GM23338 (cell line): ENCODE data around the gene ULBP3. TPM values are rescaled to one million over a fixed set of nuclear protein-coding genes. Genes with fewer than 3 reads are reported as not detected.
"Not testable (repeated sequence)": the region's sequence is repeated elsewhere in the genome, so short reads cannot be mapped to it uniquely, and the experiment has no call there.

ENCODE experiments used
- ATAC-seq: fragments of 200-7000 bp; cut with Tn5 transposase; 3 replicates; pipeline ENCODE4 v1.9.1; 2020
- DNase-seq: peaks from one replicate; pipeline ENCODE4 v3.0.0-alpha.2; 2015; ENCODE audit warnings: low spot score
- H2AFZ ChIP-seq: fragments of 200-600 bp; sonication (generic); 2 replicates; pipeline ENCODE4 v1.8.0; 2016; ENCODE audit warnings: antibody characterized with exemption, mild to moderate bottlenecking, moderate library complexity
- H3F3A ChIP-seq: fragments of 200-600 bp; sonication (generic); replicated peaks from 2 replicates; pipeline ENCODE4 v1.8.0; 2017; ENCODE audit warnings: antibody characterized with exemption, mixed run types, low read depth
- H3K27ac ChIP-seq: fragments of 200-600 bp; sonication (generic); 2 replicates; pipeline ENCODE4 v1.6.1; 2016; ENCODE audit warnings: low read depth
- H3K27me3 ChIP-seq: fragments of 200-600 bp; sonication (generic); 2 replicates; pipeline ENCODE4 v1.8.0; 2016; ENCODE audit warnings: mild to moderate bottlenecking, mixed run types, moderate library complexity; ENCODE audit not compliant: insufficient read depth
- H3K36me3 ChIP-seq: fragments of 200-600 bp; sonication (generic); 2 replicates; pipeline ENCODE4 v1.8.0; 2016; ENCODE audit warnings: mild to moderate bottlenecking; ENCODE audit not compliant: insufficient read depth
- H3K4me1 ChIP-seq: fragments of 200-600 bp; sonication (generic); 2 replicates; pipeline ENCODE4 v1.8.0; 2016; ENCODE audit warnings: mild to moderate bottlenecking, moderate library complexity; ENCODE audit not compliant: insufficient read depth
- H3K4me2 ChIP-seq: fragments of 200-600 bp; sonication (generic); 2 replicates; pipeline ENCODE4 v1.7.1; 2017; ENCODE audit warnings: mixed run types
- H3K4me3 ChIP-seq: fragments of 200-600 bp; sonication (generic); 2 replicates; pipeline ENCODE4 v1.6.1; 2016; ENCODE audit warnings: mixed run types
- H3K79me2 ChIP-seq: fragments of 200-600 bp; sonication (generic); replicated peaks from 2 replicates; pipeline ENCODE4 v1.8.0; 2017; ENCODE audit warnings: mild to moderate bottlenecking; ENCODE audit not compliant: insufficient read depth
- H3K9me2 ChIP-seq: fragments of 200-600 bp; sonication (generic); 2 replicates; pipeline ENCODE4 v1.8.0; 2017; ENCODE audit not compliant: insufficient read depth
- H4K20me1 ChIP-seq: fragments of 200-600 bp; sonication (generic); replicated peaks from 2 replicates; pipeline ENCODE4 v1.8.0; 2017; ENCODE audit warnings: mild to moderate bottlenecking; ENCODE audit not compliant: insufficient read depth
- H3K27ac Mint-ChIP-seq: 2 replicates; pipeline ENCODE4 v1.8.0; 2020; ENCODE audit warnings: inconsistent platforms, mild to moderate bottlenecking, moderate library complexity, mixed read lengths
- H3K27me3 Mint-ChIP-seq: 3 replicates; pipeline ENCODE4 v1.8.0; 2022; ENCODE audit warnings: low read depth, mild to moderate bottlenecking, moderate library complexity, mixed read lengths, inconsistent platforms; ENCODE audit not compliant: insufficient read depth, poor library complexity
- H3K36me3 Mint-ChIP-seq: 3 replicates; pipeline ENCODE4 v1.8.0; 2021; ENCODE audit warnings: low read depth, mild to moderate bottlenecking, inconsistent platforms, moderate library complexity, mixed read lengths
- H3K4me1 Mint-ChIP-seq: 3 replicates; pipeline ENCODE4 v1.8.0; 2020; ENCODE audit warnings: mild to moderate bottlenecking, inconsistent platforms, mixed read lengths
- H3K4me3 Mint-ChIP-seq: 3 replicates; pipeline ENCODE4 v1.8.0; 2021; ENCODE audit warnings: moderate library complexity, mild to moderate bottlenecking, inconsistent platforms, mixed read lengths
- H3K9me3 Mint-ChIP-seq: 3 replicates; pipeline ENCODE4 v1.8.0; 2020; ENCODE audit warnings: moderate library complexity, mild to moderate bottlenecking, inconsistent platforms, mixed read lengths
- CREB1 ChIP-seq: fragments of 250-450 bp; sonication (Bioruptor Pico); IDR thresholded peaks from 2 replicates; pipeline ENCODE4 v1.5.0; 2020; ENCODE audit warnings: low read depth, mild to moderate bottlenecking, moderate library complexity
- CTCF ChIP-seq, 2 experiments: fragments of 200-600 bp in 1 of 2; sonication (generic) in 1 of 2; conservative IDR thresholded peaks; 2 replicates each; pipeline versions ENCODE4 v1.5.1 to v1.6.1; 2016 to 2017; ENCODE audit warnings: antibody characterized with exemption in 2 of 2, low read depth in 2 of 2, mild to moderate bottlenecking in 2 of 2, moderate library complexity in 1 of 2
- ETS1 ChIP-seq: IDR thresholded peaks from 2 replicates; pipeline ENCODE4 v1.6.1; 2016; ENCODE audit warnings: antibody characterized with exemption
- EZH2 ChIP-seq: fragments of 200-600 bp; sonication (generic); IDR thresholded peaks from one replicate; pipeline ENCODE4 v1.8.0; 2017; ENCODE audit warnings: antibody characterized with exemption, mild to moderate bottlenecking, low read depth; ENCODE audit not compliant: unreplicated experiment
- EZH2phosphoT487 ChIP-seq: fragments of 200-600 bp; sonication (generic); IDR thresholded peaks from one replicate; pipeline ENCODE4 v1.8.1; 2018; ENCODE audit warnings: antibody characterized with exemption; ENCODE audit not compliant: unreplicated experiment
- JUNB ChIP-seq: IDR thresholded peaks from one replicate; pipeline ENCODE4 v1.6.1; 2016; ENCODE audit warnings: antibody characterized with exemption; ENCODE audit not compliant: unreplicated experiment
- NANOG ChIP-seq: IDR thresholded peaks from 2 replicates; pipeline ENCODE4 v1.6.1; 2016; ENCODE audit warnings: antibody characterized with exemption, borderline replicate concordance
- POLR2AphosphoS5 ChIP-seq: IDR thresholded peaks from 2 replicates; pipeline ENCODE4 v1.6.1; 2016; ENCODE audit warnings: antibody characterized with exemption, low read depth
- STAT1 ChIP-seq: IDR thresholded peaks from one replicate; pipeline ENCODE4 v1.6.1; 2016; ENCODE audit warnings: antibody characterized with exemption; ENCODE audit not compliant: unreplicated experiment
- ZNF114 ChIP-seq: fragments of 250-450 bp; sonication (Bioruptor Pico); IDR thresholded peaks from 2 replicates; pipeline ENCODE4 v1.5.0; 2020; ENCODE audit warnings: mild to moderate bottlenecking, moderate library complexity
- ZNF331 ChIP-seq: fragments of 250-450 bp; sonication (Bioruptor Pico); IDR thresholded peaks from 2 replicates; pipeline ENCODE4 v1.5.0; 2020; ENCODE audit warnings: low read depth, mild to moderate bottlenecking, moderate library complexity
- polyA plus RNA-seq: library from polyadenylated mRNA; unstranded; fragments of >200 nt; fragmentation: Nextera tagmentation; extraction: Ambion mirVana; gene quantifications from 2 replicates; pipeline ENCODE4 v1.2.1, GENCODE V29; 2016
- total RNA-seq: library from RNA; depleted of rRNA; stranded (reverse); fragments of >200 nt; shearing (Covaris generic); gene quantifications from 2 replicates; pipeline ENCODE4 v1.2.3, GENCODE V29; 2014
- TF ChIP-seq, protein P1 (sequence below): IDR thresholded peaks from one replicate; pipeline ENCODE4 v1.6.1; 2018; ENCODE audit warnings: antibody characterized with exemption; ENCODE audit not compliant: unreplicated experiment

ULBP3 gene
- total and polyA plus RNA-seq, 2 experiments from 2014 or later, result 0.60 to 4.2 TPM

DNA sequence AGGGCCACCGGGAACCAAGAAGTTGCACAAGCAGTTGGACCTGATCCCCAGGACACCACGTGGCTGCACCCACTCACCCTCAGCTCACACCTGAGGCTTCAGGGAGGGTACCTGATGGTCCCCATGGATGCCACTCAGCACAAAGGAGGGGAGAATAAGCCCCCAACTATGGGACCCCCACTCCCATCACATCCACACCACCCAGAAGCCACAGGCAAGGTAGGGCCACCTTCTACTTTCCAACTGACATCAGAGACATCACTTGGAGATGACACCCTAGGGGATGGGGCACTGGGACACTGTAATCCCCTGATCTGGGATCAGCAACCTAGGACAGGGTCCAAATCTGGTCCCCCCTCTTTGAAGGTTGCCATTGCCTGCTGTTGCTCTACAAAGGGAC, 44.9 kb downstream of the ULBP3 start:
- H3K27me3 ChIP-seq, result peaks cover 59% of the 10 kb centered on the region

DNA sequence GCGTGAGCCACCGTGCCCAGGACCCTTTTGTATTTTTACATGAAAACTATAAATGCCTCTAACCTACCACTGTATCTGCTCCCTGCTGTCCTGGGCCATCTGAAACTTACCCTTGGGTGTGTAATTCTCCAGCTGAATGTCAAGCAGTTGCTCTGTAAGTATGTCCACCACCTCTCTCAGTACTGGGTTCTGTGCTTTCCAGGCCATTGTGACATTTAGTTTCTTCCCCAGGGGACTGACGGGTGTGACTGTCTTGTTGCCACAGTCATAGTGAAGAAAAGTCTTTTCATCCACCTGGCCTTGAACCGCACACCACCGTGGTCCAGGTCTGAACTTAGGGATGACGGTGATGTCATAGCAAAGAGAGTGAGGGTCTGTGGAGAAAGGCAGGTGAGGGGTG, 47.1 kb downstream of the ULBP3 start:
- H3K27me3 ChIP-seq, result peaks cover 63% of the 10 kb centered on the region

More for the DNA sequence above, 44.9 kb downstream of the ULBP3 start:
- not testable (repeated sequence) for H3K36me3 Mint-ChIP-seq, H2AFZ ChIP-seq, ATAC-seq, H3K79me2 ChIP-seq, DNase-seq, H3K9me3 Mint-ChIP-seq, H3K4me2 ChIP-seq, H3K9me2 ChIP-seq, H3F3A ChIP-seq, H3K4me3 Mint-ChIP-seq, H3K4me3 ChIP-seq, H3K27ac Mint-ChIP-seq, H4K20me1 ChIP-seq, H3K36me3 ChIP-seq, H3K27ac ChIP-seq, H3K4me1 Mint-ChIP-seq
- H3K27me3 Mint-ChIP-seq, result peaks cover 30% of the 10 kb centered on the region
- peaks cover 10% of the 10 kb centered on the region for H3K4me1 ChIP-seq

DNA sequence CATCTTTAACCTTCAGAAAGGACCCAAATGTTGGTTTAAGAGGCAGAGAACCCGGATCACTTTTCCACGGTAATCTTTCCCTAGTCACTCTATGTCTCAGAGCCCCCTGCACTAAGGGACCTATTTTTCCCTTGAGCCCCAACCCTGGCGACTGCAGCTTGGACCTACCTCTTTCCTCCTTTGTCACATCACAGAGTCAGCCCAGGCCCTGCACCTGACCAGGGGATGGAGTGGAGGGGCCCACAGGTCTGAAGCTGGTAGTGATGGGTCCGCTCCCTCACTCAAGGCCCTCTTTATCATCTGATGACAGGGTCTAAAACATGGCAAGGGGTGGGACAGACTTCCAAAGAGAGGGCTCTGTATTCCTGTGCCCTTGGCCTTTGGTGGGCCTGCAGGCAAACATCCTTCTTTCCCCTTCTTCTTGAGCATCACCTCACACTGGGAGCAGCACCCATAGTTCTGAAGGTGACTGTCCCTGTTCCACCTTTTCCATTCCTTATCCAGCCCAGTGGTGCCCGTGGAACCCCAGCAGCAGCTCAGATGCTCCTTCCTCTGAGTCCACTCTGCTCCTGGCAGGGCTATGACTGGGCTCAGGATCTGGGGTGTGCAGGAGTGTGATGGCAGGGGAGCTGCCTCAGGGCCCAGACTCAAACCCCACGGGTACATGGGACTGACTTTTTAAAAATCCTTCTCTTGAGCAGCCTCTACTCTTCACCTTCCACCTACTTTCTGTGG, 49.9 kb downstream of the ULBP3 start:
- no peaks in the 10 kb centered on the region for H3F3A ChIP-seq
- H3K36me3 ChIP-seq, result no peaks in the 10 kb centered on the region
- no peaks in the 10 kb centered on the region for H3K36me3 Mint-ChIP-seq
- H3K4me1 ChIP-seq, result no peaks in the 10 kb centered on the region
- H2AFZ ChIP-seq, result no peak overlapping the region
- H3K9me3 Mint-ChIP-seq, result no peaks in the 10 kb centered on the region
- no peaks in the 10 kb centered on the region; the same call in 1 of the 2 replicates for H4K20me1 ChIP-seq
- peaks cover 44% of the 10 kb centered on the region for H3K27me3 Mint-ChIP-seq
- H3K4me3 Mint-ChIP-seq, result no peak overlapping the region
- H3K4me3 ChIP-seq, result no peak overlapping the region
- H3K4me1 Mint-ChIP-seq, result peaks cover 2% of the 10 kb centered on the region
- no peak overlapping the region for H3K27ac ChIP-seq
- no peak overlapping the region for H3K4me2 ChIP-seq
- no peaks in the 10 kb centered on the region for H3K9me2 ChIP-seq
- H3K27ac Mint-ChIP-seq, result no peak overlapping the region
- no peaks in the 10 kb centered on the region for H3K79me2 ChIP-seq
- peaks cover 63% of the 10 kb centered on the region for H3K27me3 ChIP-seq
- no peak for ATAC-seq
- no peak for DNase-seq
- TF ChIP-seq EZH2phosphoT487 (no peak), ETS1 (no peak), CTCF (conservative IDR thresholded peaks at IDR 0.05; ENCODE audit: low read depth in 2 of 2) (no peak), CREB1 (CRISPR knock-in tag) (no peak), STAT1 (no peak), POLR2AphosphoS5 (no peak), NANOG (no peak), ZNF331 (CRISPR knock-in tag) (no peak), JUNB (no peak), ZNF114 (CRISPR knock-in tag) (no peak), EZH2 (no peak)
- TF ChIP-seq, protein P1, sequence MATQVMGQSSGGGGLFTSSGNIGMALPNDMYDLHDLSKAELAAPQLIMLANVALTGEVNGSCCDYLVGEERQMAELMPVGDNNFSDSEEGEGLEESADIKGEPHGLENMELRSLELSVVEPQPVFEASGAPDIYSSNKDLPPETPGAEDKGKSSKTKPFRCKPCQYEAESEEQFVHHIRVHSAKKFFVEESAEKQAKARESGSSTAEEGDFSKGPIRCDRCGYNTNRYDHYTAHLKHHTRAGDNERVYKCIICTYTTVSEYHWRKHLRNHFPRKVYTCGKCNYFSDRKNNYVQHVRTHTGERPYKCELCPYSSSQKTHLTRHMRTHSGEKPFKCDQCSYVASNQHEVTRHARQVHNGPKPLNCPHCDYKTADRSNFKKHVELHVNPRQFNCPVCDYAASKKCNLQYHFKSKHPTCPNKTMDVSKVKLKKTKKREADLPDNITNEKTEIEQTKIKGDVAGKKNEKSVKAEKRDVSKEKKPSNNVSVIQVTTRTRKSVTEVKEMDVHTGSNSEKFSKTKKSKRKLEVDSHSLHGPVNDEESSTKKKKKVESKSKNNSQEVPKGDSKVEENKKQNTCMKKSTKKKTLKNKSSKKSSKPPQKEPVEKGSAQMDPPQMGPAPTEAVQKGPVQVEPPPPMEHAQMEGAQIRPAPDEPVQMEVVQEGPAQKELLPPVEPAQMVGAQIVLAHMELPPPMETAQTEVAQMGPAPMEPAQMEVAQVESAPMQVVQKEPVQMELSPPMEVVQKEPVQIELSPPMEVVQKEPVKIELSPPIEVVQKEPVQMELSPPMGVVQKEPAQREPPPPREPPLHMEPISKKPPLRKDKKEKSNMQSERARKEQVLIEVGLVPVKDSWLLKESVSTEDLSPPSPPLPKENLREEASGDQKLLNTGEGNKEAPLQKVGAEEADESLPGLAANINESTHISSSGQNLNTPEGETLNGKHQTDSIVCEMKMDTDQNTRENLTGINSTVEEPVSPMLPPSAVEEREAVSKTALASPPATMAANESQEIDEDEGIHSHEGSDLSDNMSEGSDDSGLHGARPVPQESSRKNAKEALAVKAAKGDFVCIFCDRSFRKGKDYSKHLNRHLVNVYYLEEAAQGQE, result no peak

More for the DNA sequence above, 47.1 kb downstream of the ULBP3 start:
- not testable (repeated sequence) for ATAC-seq, DNase-seq, H3K36me3 ChIP-seq, H2AFZ ChIP-seq, H3K9me3 Mint-ChIP-seq, H3K27ac Mint-ChIP-seq, H3K36me3 Mint-ChIP-seq, H4K20me1 ChIP-seq, H3K4me3 Mint-ChIP-seq, H3K9me2 ChIP-seq, H3K27ac ChIP-seq, H3K79me2 ChIP-seq, H3K4me3 ChIP-seq, H3K4me1 Mint-ChIP-seq, H3K4me2 ChIP-seq, H3F3A ChIP-seq
- peaks cover 41% of the 10 kb centered on the region for H3K27me3 Mint-ChIP-seq
- H3K4me1 ChIP-seq, result peaks cover 10% of the 10 kb centered on the region
